Ovary (tissue), 3 donors: ENCODE results near the gene RPP25L.

Source experiments
- EP300 ChIP-seq: sonication (generic); formaldehyde crosslinking; IDR thresholded peaks from one replicate; pipeline ENCODE4 v1.6.1; 2017; ENCODE audit warnings: antibody characterized with exemption
- POLR2A ChIP-seq: fragments of 450-650 bp; IDR thresholded peaks from one replicate; pipeline ENCODE4 v1.6.1; 2017; ENCODE audit warnings: antibody characterized with exemption, mild to moderate bottlenecking, moderate library complexity
- TF ChIP-seq, protein P1 (sequence below), 3 donors: fragments of 450-650 bp in 2 of 3; fragments of 200-600 bp in 1 of 3; IDR thresholded peaks; one replicate each; pipeline versions ENCODE4 v1.5.1 to v1.8.0; 2016 to 2022; ENCODE audit warnings: antibody characterized with exemption in 3 of 3, mild to moderate bottlenecking in 1 of 3
- donor health status: DM: no; HTN: no; CAD: no.

DNA sequence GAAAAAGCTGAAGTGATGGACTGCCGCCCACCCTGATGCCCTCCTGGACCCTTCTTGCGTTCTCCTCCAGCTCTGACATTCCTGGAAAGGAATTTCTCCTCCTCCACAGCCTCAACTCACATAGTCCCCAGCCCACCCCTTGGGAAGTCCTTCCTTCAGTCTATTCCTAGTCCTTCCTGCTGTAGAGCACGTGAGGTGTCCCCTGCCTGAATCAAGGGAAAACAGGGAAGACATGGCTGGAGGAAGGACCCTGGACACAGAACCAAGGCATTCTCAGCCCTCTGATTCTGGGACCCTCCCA is 13.2 kb upstream of the RPP25L start:
- TF ChIP-seq, protein P1, sequence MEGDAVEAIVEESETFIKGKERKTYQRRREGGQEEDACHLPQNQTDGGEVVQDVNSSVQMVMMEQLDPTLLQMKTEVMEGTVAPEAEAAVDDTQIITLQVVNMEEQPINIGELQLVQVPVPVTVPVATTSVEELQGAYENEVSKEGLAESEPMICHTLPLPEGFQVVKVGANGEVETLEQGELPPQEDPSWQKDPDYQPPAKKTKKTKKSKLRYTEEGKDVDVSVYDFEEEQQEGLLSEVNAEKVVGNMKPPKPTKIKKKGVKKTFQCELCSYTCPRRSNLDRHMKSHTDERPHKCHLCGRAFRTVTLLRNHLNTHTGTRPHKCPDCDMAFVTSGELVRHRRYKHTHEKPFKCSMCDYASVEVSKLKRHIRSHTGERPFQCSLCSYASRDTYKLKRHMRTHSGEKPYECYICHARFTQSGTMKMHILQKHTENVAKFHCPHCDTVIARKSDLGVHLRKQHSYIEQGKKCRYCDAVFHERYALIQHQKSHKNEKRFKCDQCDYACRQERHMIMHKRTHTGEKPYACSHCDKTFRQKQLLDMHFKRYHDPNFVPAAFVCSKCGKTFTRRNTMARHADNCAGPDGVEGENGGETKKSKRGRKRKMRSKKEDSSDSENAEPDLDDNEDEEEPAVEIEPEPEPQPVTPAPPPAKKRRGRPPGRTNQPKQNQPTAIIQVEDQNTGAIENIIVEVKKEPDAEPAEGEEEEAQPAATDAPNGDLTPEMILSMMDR (IDR thresholded peaks at IDR 0.05), result no peak
- TF ChIP-seq POLR2A, result no peak
- TF ChIP-seq EP300, result no peak
